IMR-90 (cell line): ENCODE results near the gene CTSO.
"Not testable (repeated sequence)": the region's sequence is repeated elsewhere in the genome, so short reads cannot be mapped to it uniquely, and the experiment has no call there.

Source experiments
- MXI1 ChIP-seq: IDR thresholded peaks from 2 replicates; pipeline ENCODE4 v1.6.1; 2012; ENCODE audit warnings: low read depth, mild to moderate bottlenecking, low read length, moderate library complexity, borderline replicate concordance
- POLR2A ChIP-seq: IDR thresholded peaks from 2 replicates; pipeline ENCODE4 v1.6.1; 2012; ENCODE audit warnings: mild to moderate bottlenecking, low read depth, low read length
- RFX5 ChIP-seq: IDR thresholded peaks from 2 replicates; pipeline ENCODE4 v1.8.0; 2012; ENCODE audit warnings: low read depth, mild to moderate bottlenecking, low read length, moderate library complexity
- TF ChIP-seq, protein P1 (sequence below): conservative IDR thresholded peaks from 2 replicates; pipeline ENCODE4 v1.5.1; 2012; ENCODE audit warnings: mild to moderate bottlenecking, low read depth, low read length, improper control_type of control experiment

DNA sequence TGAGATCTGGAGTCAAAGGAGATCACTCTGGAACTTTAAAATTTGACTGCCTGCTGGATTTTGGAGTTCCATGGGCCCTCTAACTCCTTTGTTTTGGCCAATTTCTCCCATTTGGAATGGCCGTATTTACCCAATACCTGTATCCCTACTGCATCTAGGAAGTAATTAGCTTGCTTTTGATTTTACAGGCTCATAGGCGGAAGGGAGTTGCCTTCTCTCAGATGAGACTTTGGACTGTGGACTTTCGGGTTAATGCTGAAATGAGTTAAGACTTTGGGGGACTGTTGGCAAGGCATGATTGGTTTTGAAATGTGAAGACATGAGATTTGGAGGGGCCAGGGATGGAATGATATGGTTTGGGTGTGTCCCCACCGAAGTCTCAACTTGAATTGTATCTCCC, 19.0 kb downstream of the CTSO start:
- TF ChIP-seq, protein P1, sequence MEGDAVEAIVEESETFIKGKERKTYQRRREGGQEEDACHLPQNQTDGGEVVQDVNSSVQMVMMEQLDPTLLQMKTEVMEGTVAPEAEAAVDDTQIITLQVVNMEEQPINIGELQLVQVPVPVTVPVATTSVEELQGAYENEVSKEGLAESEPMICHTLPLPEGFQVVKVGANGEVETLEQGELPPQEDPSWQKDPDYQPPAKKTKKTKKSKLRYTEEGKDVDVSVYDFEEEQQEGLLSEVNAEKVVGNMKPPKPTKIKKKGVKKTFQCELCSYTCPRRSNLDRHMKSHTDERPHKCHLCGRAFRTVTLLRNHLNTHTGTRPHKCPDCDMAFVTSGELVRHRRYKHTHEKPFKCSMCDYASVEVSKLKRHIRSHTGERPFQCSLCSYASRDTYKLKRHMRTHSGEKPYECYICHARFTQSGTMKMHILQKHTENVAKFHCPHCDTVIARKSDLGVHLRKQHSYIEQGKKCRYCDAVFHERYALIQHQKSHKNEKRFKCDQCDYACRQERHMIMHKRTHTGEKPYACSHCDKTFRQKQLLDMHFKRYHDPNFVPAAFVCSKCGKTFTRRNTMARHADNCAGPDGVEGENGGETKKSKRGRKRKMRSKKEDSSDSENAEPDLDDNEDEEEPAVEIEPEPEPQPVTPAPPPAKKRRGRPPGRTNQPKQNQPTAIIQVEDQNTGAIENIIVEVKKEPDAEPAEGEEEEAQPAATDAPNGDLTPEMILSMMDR = not testable (repeated sequence)
- TF ChIP-seq RFX5, MXI1, POLR2A: not testable (repeated sequence)
